Thyroid gland (tissue), 4 donors: ENCODE results near the gene VWF.

Experiments used
- CTCF ChIP-seq, 6 experiments: fragments of 200-600 bp in 3 of 6; fragments of 450-650 bp in 3 of 6; sonication (generic) in 3 of 6; IDR thresholded peaks; one replicate each; pipeline ENCODE4 v1.5.1; 2016 to 2019; ENCODE audit warnings: antibody characterized with exemption in 6 of 6, mild to moderate bottlenecking in 2 of 6, inconsistent platforms in 1 of 6, moderate library complexity in 1 of 6
- POLR2A ChIP-seq, 2 donors: fragments of 450-650 bp; IDR thresholded peaks; one replicate each; pipeline ENCODE4 v1.6.1; 2017; ENCODE audit warnings: antibody characterized with exemption in 2 of 2, mild to moderate bottlenecking in 2 of 2, moderate library complexity in 1 of 2

- TF ChIP-seq CTCF (IDR thresholded peaks at IDR 0.05): no peak
- TF ChIP-seq POLR2A (IDR thresholded peaks at IDR 0.05): no peak
These were observed 3.5 kb downstream of the VWF start for GRCh38 chr12:6120796-6121473.
